ENCODE measurements around the gene BIRC6. TPM values are rescaled to one million over a fixed set of nuclear protein-coding genes. Genes with fewer than 3 reads are reported as not detected.
"Not testable (repeated sequence)": the region's sequence is repeated elsewhere in the genome, so short reads cannot be mapped to it uniquely, and the experiment has no call there.

The BIRC6 gene
- total RNA-seq, 1 experiment from 2014 or later, result 26.3 TPM

DNA sequence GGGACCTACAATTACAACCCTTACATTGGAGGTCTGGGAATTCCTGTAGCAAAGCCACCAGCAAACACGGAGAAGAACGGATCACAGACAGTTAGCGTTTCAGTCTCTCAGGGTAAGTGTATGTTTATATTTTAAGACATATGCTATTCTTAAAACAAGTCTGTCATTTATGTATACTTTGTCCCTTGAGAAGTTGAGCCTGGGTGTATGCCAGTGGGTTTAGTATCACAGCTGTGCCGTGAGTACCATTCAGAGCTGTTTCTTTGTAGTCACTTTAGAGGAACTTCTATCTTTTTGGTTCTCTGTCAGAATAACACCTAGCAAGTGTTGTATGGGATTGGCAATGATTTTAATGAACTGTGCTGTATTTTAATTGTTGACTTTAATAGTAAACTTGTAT, 125.6 kb downstream of the BIRC6 start:
- in situ Hi-C loops (cut with HindIII; ENCODE audit: low pct_unique_long_range_greater_than_20kb, low sequenced_read_pairs), result no loop called here
- no peak for DNase-seq (ENCODE audit: low read depth)

DNA sequence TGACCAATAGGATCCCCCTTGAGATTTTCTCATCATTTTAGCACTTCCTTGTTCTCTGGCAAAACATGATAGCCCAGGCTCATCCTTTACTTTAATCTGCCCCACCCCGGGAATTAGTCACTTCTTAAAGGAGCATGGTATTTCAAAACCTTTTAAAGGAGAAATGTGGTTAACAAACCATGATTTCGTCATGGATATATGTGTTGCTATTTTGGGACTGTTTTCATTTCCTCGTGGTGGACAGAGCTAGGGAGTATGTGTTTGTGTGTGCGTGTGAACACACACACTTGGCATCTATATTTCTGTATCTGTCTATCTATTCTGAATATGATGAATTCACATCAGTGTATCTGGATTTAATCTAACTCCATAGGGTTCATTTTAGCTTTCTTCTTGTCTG, 128.1 kb downstream of the BIRC6 start:
- in situ Hi-C loops (cut with HindIII; ENCODE audit: low pct_unique_long_range_greater_than_20kb, low sequenced_read_pairs), result no loop called here
- DNase-seq (ENCODE audit: low read depth), result peak; percentile 67

DNA sequence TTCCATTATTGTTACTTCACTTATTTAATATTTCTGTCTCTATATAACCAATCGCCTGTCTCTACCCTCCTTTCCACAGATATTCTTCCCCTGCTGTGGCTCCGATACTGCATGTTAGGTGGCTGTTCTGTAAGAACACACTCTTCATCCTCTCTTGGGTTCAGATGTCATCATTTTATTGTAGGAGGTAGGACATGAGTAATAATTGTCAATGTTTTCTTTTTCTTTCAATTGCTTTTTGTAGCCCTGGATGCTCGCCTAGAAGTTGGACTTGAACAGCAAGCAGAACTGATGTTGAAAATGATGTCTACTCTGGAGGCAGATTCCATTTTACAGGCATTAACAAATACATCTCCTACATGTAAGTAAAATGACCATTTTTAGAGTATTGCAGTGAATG, 128.6 kb downstream of the BIRC6 start:
- in situ Hi-C loops (cut with HindIII; ENCODE audit: low pct_unique_long_range_greater_than_20kb, low sequenced_read_pairs), result no loop called here
- no peak for DNase-seq (ENCODE audit: low read depth)

DNA sequence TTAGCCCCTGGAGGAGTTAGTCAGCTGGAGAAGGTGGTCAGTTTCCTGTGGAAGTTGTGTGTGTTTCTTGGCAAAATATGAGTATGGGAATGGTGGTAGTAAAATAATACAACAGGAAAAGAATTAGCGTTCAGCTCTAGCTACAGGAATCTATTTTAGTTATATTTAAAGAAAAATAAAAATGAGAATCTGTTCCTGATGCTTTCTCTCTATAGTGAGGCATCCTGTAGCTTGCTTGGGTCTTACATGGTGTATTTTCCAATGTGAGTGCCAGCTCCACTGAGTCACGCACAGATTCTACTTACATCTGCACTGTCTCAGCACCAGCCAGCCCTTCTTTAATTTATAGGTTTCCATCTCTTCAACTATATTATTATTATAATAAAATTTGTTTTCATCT, 132.2 kb downstream of the BIRC6 start:
- in situ Hi-C loops (cut with HindIII; ENCODE audit: low pct_unique_long_range_greater_than_20kb, low sequenced_read_pairs), result no loop called here
- DNase-seq (ENCODE audit: low read depth), result no peak

DNA sequence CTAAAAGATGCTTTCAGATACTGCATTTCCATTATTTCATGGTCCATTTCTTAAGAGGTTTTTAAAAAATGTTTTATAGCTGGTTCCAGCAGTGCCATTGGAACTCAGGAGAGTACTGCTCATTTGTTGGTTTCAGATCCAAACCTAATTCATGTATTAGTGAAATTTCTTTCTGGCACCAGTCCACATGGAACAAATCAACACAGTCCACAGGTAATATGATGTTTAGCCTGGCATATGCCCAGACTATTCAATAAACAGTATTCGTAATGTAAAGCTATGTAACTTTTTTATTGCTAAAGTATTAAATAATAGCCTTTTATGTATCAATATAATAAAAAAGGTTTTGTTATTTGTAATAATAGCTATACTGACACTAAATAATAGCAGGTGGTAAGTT, 134.5 kb downstream of the BIRC6 start:
- DNase-seq (ENCODE audit: low read depth), result no peak
- in situ Hi-C loops (cut with HindIII; ENCODE audit: low pct_unique_long_range_greater_than_20kb, low sequenced_read_pairs), result no loop called here

DNA sequence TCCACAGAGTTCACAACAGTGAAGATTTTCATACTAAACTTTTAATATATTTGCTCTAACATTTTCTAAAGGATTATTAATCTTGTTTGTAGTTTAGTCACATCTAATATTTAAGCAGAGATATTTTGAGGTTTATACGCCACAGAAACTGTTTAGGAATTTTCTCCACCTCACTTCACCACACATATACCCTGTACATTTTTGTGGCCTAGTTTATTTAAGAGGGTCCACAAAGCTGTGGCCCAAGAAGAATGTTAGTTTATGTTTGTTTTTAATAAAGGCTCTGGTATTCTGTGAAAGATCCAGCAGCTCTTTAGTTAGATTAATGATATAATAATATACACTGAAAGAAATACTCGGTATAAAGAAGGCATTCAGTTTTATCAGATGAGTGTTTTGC, 138.3 kb downstream of the BIRC6 start:
- in situ Hi-C loops (cut with HindIII; ENCODE audit: low pct_unique_long_range_greater_than_20kb, low sequenced_read_pairs), result no loop called here
- DNase-seq (ENCODE audit: low read depth), result no peak

DNA sequence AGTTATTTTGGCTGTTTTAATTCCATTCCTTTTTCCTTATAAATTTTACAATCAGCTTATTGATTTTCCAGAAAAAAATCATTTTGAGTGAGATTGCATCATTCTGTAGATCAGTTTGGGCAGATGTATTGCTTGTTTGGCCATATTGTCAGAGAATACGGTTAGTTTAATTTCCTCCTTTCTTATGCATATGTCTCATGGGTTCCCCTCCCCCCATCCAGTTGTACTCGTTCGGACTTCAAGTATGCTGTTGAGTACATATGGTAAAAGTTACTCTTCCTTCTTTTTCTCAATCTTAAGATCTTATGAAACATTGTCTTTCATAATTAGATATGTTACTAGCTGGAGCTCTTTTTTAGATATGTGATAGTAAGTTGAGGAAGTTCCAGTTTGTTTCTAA, 139.8 kb downstream of the BIRC6 start:
- in situ Hi-C loops (cut with HindIII; ENCODE audit: low pct_unique_long_range_greater_than_20kb, low sequenced_read_pairs), result no loop called here
- DNase-seq (ENCODE audit: low read depth), result no peak

DNA sequence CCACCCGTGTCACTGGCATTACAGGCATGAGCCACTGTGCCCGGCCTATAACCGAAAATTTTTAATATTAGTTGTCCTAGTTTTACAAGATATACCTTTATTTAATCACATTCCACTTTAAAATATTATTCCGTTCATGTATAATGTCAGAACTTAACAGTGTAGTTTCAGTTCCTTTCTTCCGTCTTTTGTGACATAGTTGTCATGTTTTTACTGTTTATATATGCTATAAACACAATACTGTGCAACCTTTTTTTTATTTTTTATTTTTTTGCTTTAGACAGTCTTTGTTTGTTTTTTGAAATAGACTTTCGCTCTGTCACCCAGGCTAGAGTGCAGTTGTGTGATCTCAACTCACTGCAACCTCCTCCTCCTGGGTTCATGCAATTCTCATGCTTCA, 141.5 kb downstream of the BIRC6 start:
- no peak for DNase-seq (ENCODE audit: low read depth)
- in situ Hi-C loops (cut with HindIII; ENCODE audit: low pct_unique_long_range_greater_than_20kb, low sequenced_read_pairs), result no loop called here

DNA sequence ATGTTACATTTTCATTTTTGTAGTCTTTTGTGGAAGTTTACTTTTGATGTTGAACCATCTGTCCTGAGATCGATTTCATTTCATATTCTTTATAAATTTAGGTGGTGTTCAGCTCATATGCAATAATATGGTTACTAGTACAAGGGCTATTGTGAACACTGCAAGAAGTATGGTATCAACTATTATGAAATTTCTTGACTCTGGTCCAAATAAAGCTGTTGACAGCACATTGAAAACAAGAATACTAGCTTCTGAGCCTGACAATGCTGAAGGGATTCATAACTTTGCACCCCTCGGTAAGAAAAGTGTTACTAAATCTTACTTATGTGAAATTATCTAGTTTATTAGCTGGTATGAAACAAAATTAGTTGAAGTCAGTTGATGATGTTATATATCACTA, 146.1 kb downstream of the BIRC6 start:
- DNase-seq (ENCODE audit: low read depth), result no peak
- in situ Hi-C loops (cut with HindIII; ENCODE audit: low pct_unique_long_range_greater_than_20kb, low sequenced_read_pairs), result no loop called here

DNA sequence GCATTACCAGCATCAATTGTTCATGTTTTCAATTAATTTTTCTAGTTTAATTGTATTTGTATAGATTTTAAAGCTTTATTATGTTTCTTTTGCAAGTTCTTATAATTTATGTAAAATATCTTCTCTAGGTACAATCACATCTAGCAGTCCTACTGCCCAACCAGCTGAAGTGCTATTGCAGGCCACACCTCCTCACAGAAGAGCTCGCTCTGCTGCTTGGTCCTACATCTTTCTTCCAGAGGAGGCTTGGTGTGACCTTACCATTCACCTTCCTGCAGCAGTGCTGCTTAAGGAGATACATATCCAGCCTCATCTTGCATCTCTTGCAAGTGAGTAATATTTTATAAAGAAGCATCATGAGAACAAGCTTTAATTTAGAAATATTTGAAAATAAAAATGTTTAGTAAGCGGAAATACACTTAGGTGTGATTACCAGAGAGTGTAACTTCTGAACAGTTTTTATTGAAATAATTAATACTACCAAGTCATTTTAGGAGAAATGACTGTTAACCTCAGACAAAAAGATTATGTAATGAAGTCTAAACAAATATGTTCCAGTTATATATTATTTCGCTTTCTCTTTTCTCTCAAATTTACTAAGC, 148.2 kb downstream of the BIRC6 start:
- DNase-seq (ENCODE audit: low read depth), result no peak
- in situ Hi-C loops (cut with HindIII; ENCODE audit: low pct_unique_long_range_greater_than_20kb, low sequenced_read_pairs), result no loop called here

DNA sequence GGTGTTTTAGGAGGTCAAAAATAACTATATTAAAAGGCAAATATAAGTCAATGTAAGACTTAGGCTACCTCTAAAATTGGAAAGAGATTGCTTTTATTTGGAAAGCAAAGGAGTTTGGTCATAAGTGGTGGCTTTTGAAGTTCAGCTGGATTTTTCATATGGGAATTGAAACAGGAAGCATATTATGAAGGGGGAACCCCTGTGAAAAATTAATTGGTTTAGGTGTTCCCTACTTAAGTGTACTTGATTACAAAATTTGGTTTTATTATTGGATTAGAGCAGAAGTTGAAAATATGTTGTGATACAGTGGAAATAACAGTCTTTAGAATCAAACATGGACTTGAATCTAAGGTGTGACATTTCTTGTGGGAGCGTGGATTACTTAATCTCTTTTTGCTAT, 149.6 kb downstream of the BIRC6 start:
- in situ Hi-C loops (cut with HindIII; ENCODE audit: low pct_unique_long_range_greater_than_20kb, low sequenced_read_pairs), result no loop called here

DNA sequence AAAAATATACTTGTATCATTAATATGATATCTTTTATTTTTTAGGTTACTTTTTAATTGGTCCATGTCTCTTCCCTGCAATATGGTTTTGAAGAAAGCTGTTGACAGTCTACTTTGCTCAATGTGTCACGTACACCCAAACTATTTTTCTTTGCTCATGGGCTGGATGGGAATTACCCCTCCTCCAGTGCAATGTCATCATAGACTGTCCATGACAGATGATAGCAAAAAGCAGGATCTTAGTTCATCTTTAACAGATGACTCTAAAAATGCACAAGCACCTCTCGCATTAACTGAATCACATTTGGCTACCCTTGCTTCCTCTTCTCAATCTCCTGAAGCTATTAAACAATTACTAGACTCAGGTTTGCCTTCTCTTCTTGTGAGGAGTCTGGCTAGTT, 158.1 kb downstream of the BIRC6 start:
- in situ Hi-C loops (cut with HindIII; ENCODE audit: low pct_unique_long_range_greater_than_20kb, low sequenced_read_pairs), result no loop called here
- no peak for DNase-seq (ENCODE audit: low read depth)

More for the DNA sequence above, 149.6 kb downstream of the BIRC6 start:
- no peak for DNase-seq (ENCODE audit: low read depth)

DNA sequence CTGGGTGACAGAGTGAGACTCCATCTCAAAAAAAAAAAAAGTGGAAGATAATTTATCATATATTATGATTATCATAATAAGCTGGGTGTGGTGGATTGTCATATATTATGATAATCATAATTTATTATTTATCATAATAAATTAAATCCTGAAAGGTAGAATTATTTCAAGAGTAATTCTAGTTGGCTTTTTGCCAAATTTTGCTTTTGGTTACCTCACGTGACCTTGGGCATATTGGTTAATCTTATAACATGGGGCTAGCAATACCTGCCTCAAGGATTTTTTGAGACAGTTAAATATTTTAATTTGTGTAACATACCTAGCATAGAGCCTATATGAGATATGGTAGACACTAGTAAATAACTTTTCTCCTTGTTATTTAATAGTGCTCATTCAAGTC, 159.7 kb downstream of the BIRC6 start:
- in situ Hi-C loops (cut with HindIII; ENCODE audit: low pct_unique_long_range_greater_than_20kb, low sequenced_read_pairs), result no loop called here
- DNase-seq (ENCODE audit: low read depth), result no peak

DNA sequence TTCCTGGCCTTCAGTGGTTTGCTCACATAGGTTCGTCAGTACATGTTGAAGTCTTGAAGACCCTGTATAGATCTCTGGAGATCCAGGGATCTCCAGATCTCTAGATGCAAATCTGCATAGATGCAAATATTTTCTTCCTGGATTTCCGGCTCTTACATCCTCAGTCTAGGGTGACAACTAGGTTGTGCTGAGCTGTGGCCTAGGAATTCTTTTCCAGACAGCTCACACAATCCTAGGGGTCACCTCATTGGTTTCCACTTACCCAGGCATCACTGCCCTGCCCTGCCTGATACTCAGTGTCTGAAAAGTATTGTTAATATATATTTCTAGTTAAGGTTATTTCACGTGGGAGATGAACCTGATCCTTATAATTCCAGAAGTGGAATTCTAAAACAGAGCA, 165.9 kb downstream of the BIRC6 start:
- in situ Hi-C loops (cut with HindIII; ENCODE audit: low pct_unique_long_range_greater_than_20kb, low sequenced_read_pairs), result no loop called here
- DNase-seq (ENCODE audit: low read depth), result no peak

DNA sequence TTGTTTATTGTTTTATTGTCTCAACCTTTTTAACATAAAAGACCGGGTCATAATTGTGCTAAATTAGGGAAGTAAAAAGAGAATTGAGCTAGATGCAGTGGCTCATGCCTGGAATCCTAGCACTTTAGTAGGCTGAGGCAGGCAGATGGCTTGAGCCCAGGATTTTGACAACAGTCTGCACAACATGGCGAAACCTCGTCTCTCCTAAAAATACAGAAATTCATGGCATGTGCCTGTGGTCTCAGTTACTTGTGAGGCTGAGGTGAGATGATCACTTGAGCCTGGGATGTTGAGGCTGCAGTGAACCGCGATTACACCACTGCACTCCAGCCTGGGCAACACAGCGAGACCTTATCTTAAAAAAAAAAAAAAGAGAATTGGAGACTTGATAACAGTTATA, 166.9 kb downstream of the BIRC6 start:
- DNase-seq (ENCODE audit: low read depth), result no peak
- in situ Hi-C loops (cut with HindIII; ENCODE audit: low pct_unique_long_range_greater_than_20kb, low sequenced_read_pairs), result no loop called here

DNA sequence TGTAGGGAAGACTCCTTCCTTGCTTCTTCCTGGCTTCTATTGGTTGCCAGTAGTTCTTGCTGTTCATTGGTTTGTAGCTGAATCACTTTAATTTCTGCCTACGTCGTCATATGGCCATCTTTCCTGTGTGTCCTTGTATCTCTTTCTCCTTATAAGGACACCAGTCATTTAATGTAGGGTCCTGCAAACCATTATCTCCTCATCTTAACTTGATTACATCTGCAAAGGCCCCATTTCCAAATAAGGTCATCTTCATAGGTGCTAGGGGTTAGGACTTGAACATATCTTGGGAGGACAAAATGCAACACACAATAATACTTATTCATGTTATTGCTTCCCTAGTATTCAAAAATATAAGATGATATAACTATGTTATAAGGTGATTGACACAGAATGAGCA, 175.5 kb downstream of the BIRC6 start:
- in situ Hi-C loops (cut with HindIII; ENCODE audit: low pct_unique_long_range_greater_than_20kb, low sequenced_read_pairs), result no loop called here
- DNase-seq (ENCODE audit: low read depth), result no peak

DNA sequence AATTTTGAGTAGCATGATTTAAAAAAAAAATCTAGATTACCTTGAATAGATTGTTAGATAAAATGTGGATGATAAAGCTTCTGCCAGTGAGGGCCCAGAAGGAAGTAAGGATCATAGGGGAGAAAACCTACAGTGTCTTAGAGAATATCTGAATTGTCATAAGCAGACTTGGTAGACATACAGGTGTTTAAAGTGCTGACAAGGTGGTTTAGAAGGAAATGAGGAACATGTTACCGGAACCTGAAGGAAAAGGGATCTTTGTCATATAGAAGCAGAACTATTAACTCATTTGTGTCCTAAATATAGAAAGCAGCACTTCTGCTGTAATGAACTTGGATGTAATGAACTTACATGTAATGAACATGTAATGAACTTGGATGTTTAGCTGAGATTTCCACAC, 176.1 kb downstream of the BIRC6 start:
- in situ Hi-C loops (cut with HindIII; ENCODE audit: low pct_unique_long_range_greater_than_20kb, low sequenced_read_pairs), result no loop called here
- DNase-seq (ENCODE audit: low read depth), result no peak

DNA sequence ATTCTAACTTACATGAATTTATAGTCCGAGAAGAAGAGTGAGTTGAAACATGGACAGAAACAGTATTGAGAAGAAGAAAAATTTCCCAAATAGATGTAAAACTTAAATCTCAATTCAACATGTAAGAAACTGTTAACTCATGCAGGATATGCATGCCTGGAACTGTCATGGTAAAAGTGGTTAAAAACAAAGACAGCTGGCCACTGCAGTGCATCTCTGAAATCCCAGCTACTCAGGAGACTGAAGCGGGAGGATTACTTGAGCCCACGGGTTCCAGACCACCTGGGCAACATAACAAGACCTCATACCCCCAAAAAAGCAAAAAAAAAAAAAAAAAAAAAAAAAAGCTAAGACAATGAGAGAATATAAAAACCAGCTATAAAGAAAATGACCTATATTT, 178.0 kb downstream of the BIRC6 start:
- in situ Hi-C loops (cut with HindIII; ENCODE audit: low pct_unique_long_range_greater_than_20kb, low sequenced_read_pairs), result no loop called here
- no peak for DNase-seq (ENCODE audit: low read depth)

DNA sequence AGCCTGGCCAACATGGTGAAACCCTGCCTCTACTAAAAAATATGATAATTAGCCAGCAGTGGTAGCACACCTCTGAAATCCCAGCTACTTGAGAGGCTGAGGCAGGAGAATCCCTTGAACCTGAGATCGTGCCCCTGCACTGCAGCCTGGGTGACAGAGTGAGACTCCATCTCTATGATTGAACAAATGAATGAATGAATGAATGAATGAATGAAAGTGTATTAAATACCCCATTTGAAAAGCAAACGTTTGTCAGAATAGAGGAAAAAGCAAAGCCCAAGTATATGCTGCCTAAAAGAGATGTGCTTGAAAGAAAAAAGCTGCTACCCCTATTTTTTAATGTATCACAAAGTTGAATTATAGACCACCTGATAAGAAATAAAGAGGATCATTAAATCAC, 181.9 kb downstream of the BIRC6 start:
- no peak for DNase-seq (ENCODE audit: low read depth)
- in situ Hi-C loops (cut with HindIII; ENCODE audit: low pct_unique_long_range_greater_than_20kb, low sequenced_read_pairs), result no loop called here

DNA sequence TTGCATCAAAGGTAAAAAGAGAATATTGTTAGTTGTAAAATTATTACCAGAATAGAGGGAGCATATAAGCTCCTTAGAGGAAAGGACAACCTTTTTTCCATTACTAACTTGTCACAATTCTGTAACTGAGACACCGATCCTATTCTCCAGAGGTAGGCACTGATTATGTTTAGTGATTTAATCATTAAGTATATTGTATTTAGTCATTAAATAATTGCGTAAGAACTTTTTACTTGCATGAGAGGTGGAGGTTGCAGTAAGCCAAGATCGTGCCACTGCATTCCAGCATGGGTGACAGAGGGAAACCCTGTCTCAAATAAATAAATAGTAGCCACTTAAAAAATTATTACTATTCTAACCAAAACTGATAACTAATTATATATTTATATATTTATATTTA, 195.7 kb downstream of the BIRC6 start:
- DNase-seq (ENCODE audit: low read depth); in situ Hi-C loops (cut with HindIII; ENCODE audit: low pct_unique_long_range_greater_than_20kb, low sequenced_read_pairs): not testable (repeated sequence)
